Rectal smooth muscle tissue (tissue), 1 donor: Measurements from ENCODE around the gene GPR135.
"Not testable (repeated sequence)": the region's sequence is repeated elsewhere in the genome, so short reads cannot be mapped to it uniquely, and the experiment has no call there.

Experiments
- H3K27ac ChIP-seq: one replicate; pipeline ENCODE4 v1.7.0; 2013; ENCODE audit warnings: low read depth, low read length, inconsistent platforms
- H3K27me3 ChIP-seq: one replicate; pipeline ENCODE4 v1.7.0; 2013; ENCODE audit warnings: low read length; ENCODE audit not compliant: control insufficient read depth, insufficient read depth
- H3K36me3 ChIP-seq: one replicate; pipeline ENCODE4 v1.7.0; 2013; ENCODE audit warnings: low read length; ENCODE audit not compliant: control insufficient read depth, insufficient read depth
- H3K4me1 ChIP-seq: one replicate; pipeline ENCODE4 v1.7.0; 2013; ENCODE audit warnings: low read length; ENCODE audit not compliant: control insufficient read depth, insufficient read depth
- H3K4me3 ChIP-seq: one replicate; pipeline ENCODE4 v1.7.0; 2013; ENCODE audit warnings: low read length
- H3K9ac ChIP-seq: one replicate; pipeline ENCODE4 v1.7.0; 2013; ENCODE audit warnings: low read length

GPR135 gene

DNA sequence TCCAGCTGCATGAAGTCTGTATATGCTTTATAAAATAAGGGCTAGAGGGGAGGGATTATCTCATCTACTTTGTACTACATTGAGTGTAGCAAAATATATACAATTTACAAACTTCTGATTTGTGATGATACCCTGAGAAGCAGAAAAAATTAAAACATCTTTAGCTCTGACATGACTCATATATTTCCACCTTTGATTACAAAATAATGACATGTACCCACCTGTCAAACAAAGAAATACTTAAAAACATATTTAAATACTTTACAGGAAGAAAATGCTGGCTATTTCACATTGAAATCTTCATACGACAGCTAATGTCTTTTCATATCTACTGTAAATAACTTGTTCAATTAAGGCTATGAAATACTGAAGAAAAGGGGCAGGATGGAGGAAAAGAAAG lies 3.3 kb downstream of the GPR135 start:
- Histone ChIP-seq H3K4me3 (no peak overlapping the region), H3K36me3 (no peaks in the 10 kb centered on the region), H3K4me1 (peaks cover 4% of the 10 kb centered on the region), H3K27ac (no peak overlapping the region), H3K27me3 (no peaks in the 10 kb centered on the region), H3K9ac (no peak overlapping the region)

DNA sequence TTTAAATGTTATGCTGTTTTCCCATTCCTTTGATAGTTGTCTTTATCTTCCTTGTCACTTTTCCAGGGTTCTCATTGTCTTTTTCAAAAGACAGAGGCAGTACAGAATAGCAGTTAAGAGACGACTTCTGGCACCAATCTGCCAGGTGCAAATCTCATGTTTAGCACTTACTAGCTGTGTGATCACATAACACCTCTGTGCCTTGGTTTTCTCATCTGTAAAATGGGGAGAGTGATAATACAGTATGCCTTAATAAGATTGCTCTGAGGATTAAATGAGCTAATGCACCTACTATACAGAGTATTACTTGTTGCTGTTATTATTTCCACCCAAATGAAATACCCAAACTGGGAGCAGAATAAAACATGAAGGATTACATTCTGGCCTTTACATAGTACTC lies 4.8 kb downstream of the GPR135 start:
- no peak overlapping the region for H3K4me3 ChIP-seq
- no peaks in the 10 kb centered on the region for H3K36me3 ChIP-seq
- H3K27ac ChIP-seq = no peak overlapping the region
- no peaks in the 10 kb centered on the region for H3K27me3 ChIP-seq
- H3K4me1 ChIP-seq = peaks cover 4% of the 10 kb centered on the region
- H3K9ac ChIP-seq = no peak overlapping the region

DNA sequence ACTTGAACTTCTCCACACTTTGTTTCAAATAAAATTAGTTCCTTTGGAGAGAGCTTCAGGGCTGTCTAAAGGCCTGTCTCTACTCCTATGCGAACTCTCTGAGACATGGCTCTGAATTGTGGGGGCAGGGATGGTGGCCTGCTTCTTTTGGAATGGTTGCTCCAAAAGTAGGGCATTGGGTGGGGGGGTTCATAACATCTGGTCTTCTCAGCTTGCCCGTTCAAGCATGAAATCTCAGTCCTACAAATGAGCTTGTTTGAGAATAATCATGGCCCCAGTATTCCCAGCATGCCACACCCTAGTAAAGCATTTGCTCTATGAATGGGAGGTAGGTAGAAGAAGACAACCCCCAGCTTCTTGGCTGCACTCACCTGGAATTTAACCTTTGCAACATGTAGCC lies 6.7 kb downstream of the GPR135 start:
- Histone ChIP-seq H3K4me1 (no peaks in the 10 kb centered on the region), H3K9ac (no peak overlapping the region), H3K4me3 (no peak overlapping the region), H3K36me3 (no peaks in the 10 kb centered on the region), H3K27me3 (no peaks in the 10 kb centered on the region), H3K27ac (no peak overlapping the region)

DNA sequence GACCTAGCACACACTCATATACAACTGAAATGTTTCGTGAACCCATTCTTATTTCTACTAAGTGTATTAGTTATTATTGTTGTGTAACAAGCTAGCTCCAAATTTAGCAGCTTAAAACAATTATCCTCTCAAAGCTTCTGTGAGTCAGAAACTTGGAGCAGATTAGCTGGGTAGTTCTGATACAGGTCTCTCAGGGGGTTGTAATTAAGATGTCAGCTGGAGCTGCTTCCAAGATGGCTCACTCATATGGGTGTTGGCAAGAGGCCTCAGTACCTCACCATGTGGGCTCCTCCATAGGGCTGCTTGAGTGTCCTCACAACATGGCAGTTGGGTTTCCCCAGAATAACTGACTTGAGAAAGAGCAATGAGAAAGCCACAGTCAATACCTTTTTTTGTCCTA lies 9.8 kb downstream of the GPR135 start:
- Histone ChIP-seq H3K4me3 (no peak overlapping the region), H3K27ac (no peak overlapping the region), H3K27me3 (no peaks in the 10 kb centered on the region), H3K9ac (no peak overlapping the region), H3K36me3 (no peaks in the 10 kb centered on the region), H3K4me1 (no peaks in the 10 kb centered on the region)

DNA sequence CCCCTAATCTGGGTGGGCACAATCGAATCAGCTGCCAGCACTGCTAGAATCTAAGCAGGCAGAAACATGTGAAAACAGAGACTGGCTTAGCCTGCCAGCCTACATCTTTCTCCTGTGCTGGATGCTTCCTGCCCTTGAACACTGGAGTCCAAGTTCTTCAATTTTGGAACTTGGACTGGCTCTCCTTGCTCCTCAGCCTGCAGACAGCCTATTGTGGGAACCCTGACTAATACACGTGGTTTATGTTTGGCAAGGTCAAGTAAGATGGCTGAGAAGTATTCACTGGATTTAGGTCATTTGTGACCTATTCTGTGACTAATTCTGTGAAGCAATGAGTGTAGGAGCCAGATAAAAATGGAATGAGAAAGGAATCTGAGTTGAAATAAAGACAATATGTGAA lies 11.0 kb downstream of the GPR135 start:
- no peak overlapping the region for H3K4me3 ChIP-seq
- no peaks in the 10 kb centered on the region for H3K4me1 ChIP-seq
- no peaks in the 10 kb centered on the region for H3K27me3 ChIP-seq
- no peak overlapping the region for H3K9ac ChIP-seq
- H3K36me3 ChIP-seq = no peaks in the 10 kb centered on the region
- no peak overlapping the region for H3K27ac ChIP-seq

DNA sequence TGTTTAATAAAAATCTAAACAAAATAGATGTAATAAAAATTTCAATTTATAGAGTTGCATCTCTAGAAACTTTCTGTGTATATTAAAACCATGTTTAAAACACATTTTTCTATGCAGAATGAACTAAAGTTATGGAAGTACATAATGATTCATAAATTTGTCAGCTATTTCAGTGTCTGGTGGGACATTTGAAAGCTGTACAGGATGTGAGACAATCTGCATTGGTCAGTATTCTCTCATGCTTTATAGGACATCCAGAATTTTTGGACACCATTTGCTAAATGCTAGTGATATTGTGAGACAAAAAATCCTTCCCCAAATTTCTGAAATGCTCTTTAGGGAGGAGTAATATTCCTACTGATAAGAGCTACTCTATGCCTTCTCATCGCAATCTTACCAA lies 13.3 kb downstream of the GPR135 start:
- H3K36me3 ChIP-seq = no peaks in the 10 kb centered on the region
- H3K27ac ChIP-seq = no peak overlapping the region
- H3K27me3 ChIP-seq = no peaks in the 10 kb centered on the region
- H3K9ac ChIP-seq = no peak overlapping the region
- no peaks in the 10 kb centered on the region for H3K4me1 ChIP-seq
- no peak overlapping the region for H3K4me3 ChIP-seq

DNA sequence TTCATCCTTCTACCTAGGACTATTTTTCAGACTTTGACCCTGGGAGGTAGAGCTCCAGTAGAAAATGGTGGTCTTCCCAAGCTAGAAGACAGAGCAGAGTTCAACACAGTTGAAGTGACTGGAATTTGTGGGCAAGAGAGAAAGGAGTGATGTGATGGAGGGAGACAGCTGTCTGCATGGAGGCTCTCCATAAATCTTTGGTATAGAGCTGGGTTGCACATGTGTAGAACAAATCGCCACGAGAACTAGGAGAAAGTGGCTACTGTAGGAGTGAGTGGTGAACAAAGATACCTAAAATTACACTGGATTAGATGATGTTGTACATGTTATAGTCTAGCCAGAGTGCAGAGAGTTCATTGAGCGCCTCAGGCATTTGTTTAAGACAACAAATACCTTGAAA lies 14.5 kb downstream of the GPR135 start:
- H3K4me1 ChIP-seq = no peaks in the 10 kb centered on the region
- no peak overlapping the region for H3K27ac ChIP-seq
- no peak overlapping the region for H3K9ac ChIP-seq

DNA sequence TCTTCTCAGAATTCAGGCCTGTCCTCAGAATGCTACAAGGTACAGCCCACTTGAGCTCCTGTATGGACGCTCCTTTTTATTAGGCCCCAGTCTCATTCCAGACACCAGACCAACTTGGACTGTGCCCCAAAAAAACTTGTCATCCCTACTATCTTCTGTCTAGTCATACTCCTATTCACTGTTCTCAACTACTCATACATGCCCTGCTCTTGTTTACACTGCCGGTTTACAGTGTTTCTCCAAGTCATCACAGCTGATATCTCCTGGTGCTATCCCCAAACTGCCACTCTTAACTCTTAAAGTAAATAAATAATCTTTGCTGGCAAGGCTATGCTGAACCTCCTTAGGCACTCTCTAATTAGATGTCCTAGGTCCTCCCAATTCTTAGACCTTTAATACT lies 16.5 kb downstream of the GPR135 start:
- H3K4me3 ChIP-seq, H3K4me1 ChIP-seq, H3K27ac ChIP-seq, H3K9ac ChIP-seq, H3K36me3 ChIP-seq, H3K27me3 ChIP-seq: not testable (repeated sequence)

More for the DNA sequence above, 14.5 kb downstream of the GPR135 start:
- Histone ChIP-seq H3K27me3 (no peaks in the 10 kb centered on the region), H3K36me3 (no peaks in the 10 kb centered on the region), H3K4me3 (no peak overlapping the region)

DNA sequence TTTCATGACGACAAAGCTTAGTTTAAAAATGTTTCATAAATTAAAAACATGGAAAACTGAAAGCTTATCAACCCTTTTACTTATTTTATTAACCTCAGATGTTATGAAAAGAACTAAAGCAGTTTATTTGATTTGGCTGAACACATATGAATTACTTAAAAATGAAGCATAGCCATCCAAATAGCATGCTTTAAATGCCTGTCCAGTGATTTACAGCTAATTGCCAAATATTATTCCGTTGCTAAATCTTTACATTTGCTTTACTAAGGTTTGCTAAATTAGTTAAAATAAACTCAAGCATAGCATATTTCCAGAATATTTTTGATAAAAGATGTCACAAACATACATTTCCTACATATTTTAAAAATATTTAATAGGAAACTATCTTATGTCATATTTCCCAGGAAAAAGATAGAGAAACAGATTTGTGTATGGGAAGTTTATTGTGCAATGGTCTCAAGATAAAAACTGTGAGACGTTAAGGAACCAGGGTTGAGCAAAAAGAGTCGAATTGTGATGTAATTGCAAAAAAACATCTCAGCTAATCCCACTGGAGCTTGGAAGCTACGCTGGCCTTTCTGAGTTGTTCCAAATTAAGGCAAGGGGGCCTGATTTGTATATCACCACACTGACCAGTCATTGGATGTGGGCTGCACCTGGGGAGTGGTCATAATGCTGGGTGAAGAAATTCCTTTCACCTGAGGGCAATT lies 25.8 kb downstream of the GPR135 start:
- Histone ChIP-seq H3K4me1 (no peaks in the 10 kb centered on the region), H3K27ac (no peak overlapping the region), H3K36me3 (no peaks in the 10 kb centered on the region), H3K27me3 (no peaks in the 10 kb centered on the region), H3K4me3 (no peak overlapping the region), H3K9ac (no peak overlapping the region)

DNA sequence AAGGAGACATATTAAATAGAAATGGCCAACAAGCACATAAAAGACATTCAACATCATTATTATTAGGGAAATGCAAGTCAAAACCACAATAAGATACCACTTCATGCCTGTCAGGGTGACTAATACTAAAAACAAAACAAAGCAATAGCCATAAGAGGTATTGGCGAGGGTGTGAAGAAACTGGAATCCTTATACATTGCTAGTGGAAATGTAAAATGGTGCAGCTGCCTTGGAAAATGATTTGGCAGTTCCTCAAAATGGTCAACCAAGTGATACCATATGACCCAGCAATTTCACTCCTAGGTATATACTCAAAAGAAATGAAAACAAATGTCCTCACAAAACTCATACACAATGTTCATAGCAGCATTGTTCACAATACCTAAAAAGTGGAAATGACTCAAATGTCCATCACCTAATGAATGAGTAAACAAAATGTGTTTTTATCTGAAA lies 27.0 kb downstream of the GPR135 start:
- Histone ChIP-seq H3K4me1 (no peaks in the 10 kb centered on the region), H3K27ac (no peak overlapping the region), H3K36me3 (no peaks in the 10 kb centered on the region), H3K9ac (no peak overlapping the region), H3K4me3 (no peak overlapping the region), H3K27me3 (no peaks in the 10 kb centered on the region)

DNA sequence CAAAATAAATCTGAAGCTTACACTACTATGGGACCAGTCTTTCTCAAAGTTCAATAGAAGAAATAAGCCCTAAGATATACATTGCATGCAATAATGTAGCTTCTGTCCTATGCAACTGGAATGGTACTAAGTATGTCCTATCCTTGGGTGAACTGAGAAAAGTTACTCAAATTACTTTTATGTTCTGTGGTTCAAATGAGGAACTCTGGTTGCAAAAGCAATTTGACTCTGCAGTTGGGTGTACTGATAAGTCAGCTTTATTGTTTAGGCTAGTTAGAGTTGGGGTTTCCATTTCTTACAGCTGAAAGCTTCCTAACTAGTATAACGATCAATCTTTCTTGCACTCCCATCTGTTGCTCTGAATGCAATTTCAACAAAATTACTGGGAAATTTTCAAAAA lies 29.2 kb downstream of the GPR135 start:
- no peak overlapping the region for H3K27ac ChIP-seq
- H3K36me3 ChIP-seq = no peaks in the 10 kb centered on the region
- H3K27me3 ChIP-seq = no peaks in the 10 kb centered on the region
- H3K9ac ChIP-seq = no peak overlapping the region
- H3K4me3 ChIP-seq = no peak overlapping the region
- H3K4me1 ChIP-seq = no peaks in the 10 kb centered on the region

DNA sequence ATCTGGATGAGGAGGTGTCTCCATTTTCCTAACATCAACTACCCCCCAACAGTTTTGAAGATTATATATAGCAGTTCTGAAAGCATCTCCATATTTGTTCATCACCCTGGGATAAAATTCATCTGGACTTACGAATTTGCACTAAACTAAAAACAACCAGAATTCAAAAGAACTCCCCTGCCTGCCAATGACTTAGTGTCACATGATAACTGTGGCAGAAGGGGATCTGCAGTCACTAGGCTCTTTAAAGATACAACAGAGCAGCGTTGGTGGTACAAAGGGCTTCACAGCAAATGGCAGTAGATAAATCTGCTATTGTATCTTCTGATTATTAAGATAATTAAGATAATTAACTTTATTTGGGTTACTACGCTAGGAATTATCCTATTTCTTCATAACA lies 30.1 kb downstream of the GPR135 start:
- Histone ChIP-seq H3K4me1 (no peaks in the 10 kb centered on the region), H3K27me3 (no peaks in the 10 kb centered on the region), H3K4me3 (no peak overlapping the region), H3K27ac (no peak overlapping the region), H3K9ac (no peak overlapping the region), H3K36me3 (no peaks in the 10 kb centered on the region)

DNA sequence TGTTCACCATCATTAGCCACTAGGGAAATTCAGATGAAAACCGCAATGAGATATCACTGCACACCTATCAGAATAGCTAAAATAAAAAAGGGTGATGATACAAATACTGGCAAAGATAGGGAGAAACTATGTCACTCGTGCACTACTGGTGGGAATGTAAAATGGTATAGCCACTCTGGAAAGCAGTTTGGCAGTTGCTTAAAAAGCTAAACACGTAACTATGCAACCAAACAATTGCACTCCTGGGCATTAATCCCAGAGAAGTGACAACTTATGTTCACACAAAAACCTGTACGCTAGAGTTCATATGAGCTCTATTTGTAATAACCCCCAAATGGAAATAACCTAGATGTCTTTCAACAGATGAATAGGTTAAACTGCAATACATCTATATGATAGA lies 35.4 kb downstream of the GPR135 start:
- H3K27me3 ChIP-seq = no peaks in the 10 kb centered on the region
- H3K9ac ChIP-seq = no peak overlapping the region
- H3K4me1 ChIP-seq = peaks cover 14% of the 10 kb centered on the region
- peak overlapping the region; percentile 0 for H3K27ac ChIP-seq
- H3K36me3 ChIP-seq = no peaks in the 10 kb centered on the region
- no peak overlapping the region for H3K4me3 ChIP-seq
